ENCODE data around the gene AKNA.

The AKNA gene

GRCh38 chr9:114371973-114372917 lies 15.5 kb downstream of the AKNA start:
- DNase-seq (ENCODE audit: insufficient read length, low spot score) (no peak), FAIRE-seq (no peak)
- no peak for TF ChIP-seq POLR2A (IDR thresholded peaks at IDR 0.05; ENCODE audit: low read depth, low read length)

GRCh38 chr9:114371343-114371944 lies 16.3 kb downstream of the AKNA start:
- DNase-seq (ENCODE audit: insufficient read length, low spot score) (no peak), FAIRE-seq (no peak)
- no peak for TF ChIP-seq POLR2A (IDR thresholded peaks at IDR 0.05; ENCODE audit: low read depth, low read length)

GRCh38 chr9:114370968-114371320 lies 16.8 kb downstream of the AKNA start:
- DNase-seq (ENCODE audit: insufficient read length, low spot score) (no peak), FAIRE-seq (no peak)
- TF ChIP-seq POLR2A (IDR thresholded peaks at IDR 0.05; ENCODE audit: low read depth, low read length) = no peak

GRCh38 chr9:114370251-114370967 lies 17.4 kb downstream of the AKNA start:
- DNase-seq (ENCODE audit: insufficient read length, low spot score) (no peak), FAIRE-seq (no peak)
- no peak for TF ChIP-seq POLR2A (IDR thresholded peaks at IDR 0.05; ENCODE audit: low read depth, low read length)

GRCh38 chr9:114369216-114370130 lies 18.3 kb downstream of the AKNA start:
- no peak for DNase-seq (ENCODE audit: insufficient read length, low spot score)
- no peak for TF ChIP-seq POLR2A (IDR thresholded peaks at IDR 0.05; ENCODE audit: low read depth, low read length)
- FAIRE-seq = no peak

GRCh38 chr9:114367772-114368569 lies 19.8 kb downstream of the AKNA start:
- TF ChIP-seq POLR2A (IDR thresholded peaks at IDR 0.05; ENCODE audit: low read depth, low read length) = no peak
- FAIRE-seq (no peak), DNase-seq (ENCODE audit: insufficient read length, low spot score) (no peak)

GRCh38 chr9:114367366-114367765 lies 20.4 kb downstream of the AKNA start:
- TF ChIP-seq POLR2A (IDR thresholded peaks at IDR 0.05; ENCODE audit: low read depth, low read length) = no peak
- DNase-seq (ENCODE audit: insufficient read length, low spot score) (no peak), FAIRE-seq (no peak)

GRCh38 chr9:114366334-114367128 lies 21.3 kb downstream of the AKNA start:
- TF ChIP-seq POLR2A (IDR thresholded peaks at IDR 0.05; ENCODE audit: low read depth, low read length) = no peak
- peak; percentile 36 for DNase-seq (ENCODE audit: insufficient read length, low spot score)
- peak; percentile 87 for FAIRE-seq

- DNase-seq (ENCODE audit: insufficient read length, low spot score) (no peak), FAIRE-seq (no peak)
- no peak for TF ChIP-seq POLR2A (IDR thresholded peaks at IDR 0.05; ENCODE audit: low read depth, low read length)
Observed at GRCh38 chr9:114365194-114365593, 22.6 kb downstream of the AKNA start.

- DNase-seq (ENCODE audit: insufficient read length, low spot score) = peak; percentile 45
- no peak for TF ChIP-seq POLR2A (IDR thresholded peaks at IDR 0.05; ENCODE audit: low read depth, low read length)
- FAIRE-seq = no peak
Observed at GRCh38 chr9:114364134-114365041, 23.4 kb downstream of the AKNA start.

GRCh38 chr9:114363424-114363823 lies 24.4 kb downstream of the AKNA start:
- FAIRE-seq = no peak
- TF ChIP-seq POLR2A (IDR thresholded peaks at IDR 0.05; ENCODE audit: low read depth, low read length) = no peak
- DNase-seq (ENCODE audit: insufficient read length, low spot score) = no peak
